Measurements from ENCODE around the gene DMRT3.

DMRT3 gene

GRCh38 chr9:976258-976942 is at the start of gene DMRT3:
DMRT3 (plus strand) TSS chr9:976655; CDS start chr9:977002, 347 bp downstream.
- no peak for DNase-seq (ENCODE audit: low spot score)

GRCh38 chr9:926976-927375 is 49.5 kb upstream of the DMRT3 start:
- no peak for DNase-seq (ENCODE audit: low spot score)

GRCh38 chr9:928363-929042 is 48.0 kb upstream of the DMRT3 start:
- DNase-seq (ENCODE audit: low spot score): no peak

- no peak for DNase-seq (ENCODE audit: low spot score)
Observed at GRCh38 chr9:929719-930118, 46.7 kb upstream of the DMRT3 start.

GRCh38 chr9:933356-933755 is 43.1 kb upstream of the DMRT3 start:
- no peak for DNase-seq (ENCODE audit: low spot score)

- DNase-seq (ENCODE audit: low spot score): no peak
Observed at GRCh38 chr9:935348-935965, 41.0 kb upstream of the DMRT3 start.

GRCh38 chr9:942805-943580 is 33.5 kb upstream of the DMRT3 start:
- DNase-seq (ENCODE audit: low spot score): no peak

GRCh38 chr9:947985-948384 is 28.5 kb upstream of the DMRT3 start:
- no peak for DNase-seq (ENCODE audit: low spot score)

GRCh38 chr9:948497-948896 is 28.0 kb upstream of the DMRT3 start:
- no peak for DNase-seq (ENCODE audit: low spot score)

- no peak for DNase-seq (ENCODE audit: low spot score)
Observed at GRCh38 chr9:950139-950538, 26.3 kb upstream of the DMRT3 start.

- DNase-seq (ENCODE audit: low spot score): no peak
Observed at GRCh38 chr9:952546-952945, 23.9 kb upstream of the DMRT3 start.

GRCh38 chr9:959105-959504 is 17.4 kb upstream of the DMRT3 start:
- DNase-seq (ENCODE audit: low spot score): no peak

- DNase-seq (ENCODE audit: low spot score): no peak
Observed at GRCh38 chr9:959914-960313, 16.5 kb upstream of the DMRT3 start.

- DNase-seq (ENCODE audit: low spot score): no peak
Observed at GRCh38 chr9:962023-962422, 14.4 kb upstream of the DMRT3 start.

GRCh38 chr9:965497-965896 is 11.0 kb upstream of the DMRT3 start:
- DNase-seq (ENCODE audit: low spot score): no peak

- no peak for DNase-seq (ENCODE audit: low spot score)
Observed at GRCh38 chr9:966870-967269, 9.6 kb upstream of the DMRT3 start.

GRCh38 chr9:967436-967835 is 9.0 kb upstream of the DMRT3 start:
- DNase-seq (ENCODE audit: low spot score): no peak

- no peak for DNase-seq (ENCODE audit: low spot score)
Observed at GRCh38 chr9:967903-968641, 8.4 kb upstream of the DMRT3 start.

GRCh38 chr9:969310-970150 is 6.9 kb upstream of the DMRT3 start:
- DNase-seq (ENCODE audit: low spot score): no peak

- DNase-seq (ENCODE audit: low spot score): no peak
Observed at GRCh38 chr9:970151-970996, 6.1 kb upstream of the DMRT3 start.

Data from hepatic stellate cell (primary cell).